Heart left ventricle (tissue), 11 donors: Measurements from ENCODE around the gene TMEM178B. TPM values are rescaled to one million over a fixed set of nuclear protein-coding genes. Genes with fewer than 3 reads are reported as not detected.

Experiments used
- polyA plus RNA-seq, 2 donors: library from polyadenylated mRNA; stranded (reverse); fragments of 200-250 nt; gene quantifications; one replicate each; pipeline ENCODE4 v1.2.3, GENCODE V29; 2013
- total RNA-seq, 9 donors: library from RNA; depleted of rRNA in 2 of 9; stranded (reverse); fragments of >200 nt in 2 of 9; fragmentation: NEBNext Ultra II Directional in 3 of 9; extraction: Animal tissue kit (Norgen Biotek cat#: 25700) in 3 of 9; gene quantifications; one replicate each; pipeline versions ENCODE4 v1.1.0 to v1.2.4, GENCODE V29; 2016 to 2023
- donor health status: ischemic (EF 13 %, LVEDD 7.1; RV severe dilation, severe dysfunction).
- donor health status: healthy with polysubstance abuse.
- donor health status: DM: no; HTN: yes; CAD: no.
- donor health status: DM: no; HTN: no; CAD: no.
- donor health status: ischemic (EF 25% LVEDD 5.7; RV mildly dilated, moderate dysfunction).
- donor health status: healthy.
- donor health status: DM: yes; HTN: yes; CAD: no.
- donor health status: PGD.
- donor health status: nonischemic (EF 23%, LVEDD 6.1; RV moderate dilation, normal function).

TMEM178B gene
- total and polyA plus RNA-seq, 11 donors, result 1.2 to 58.5 (median 19.0) TPM

Other genes starting within 250 kb of the TMEM178B start
- 10 to 100 TPM; 18.8 to 33.5 (median 25.6) TPM for gene BRAF, start 149.1 kb upstream of the TMEM178B start, total RNA-seq
- 1 to 10 TPM; 6.7 to 7.1 TPM for gene BRAF, start 149.1 kb upstream of the TMEM178B start, polyA plus RNA-seq
- 100 to 1,000 TPM in 6 of 9 donors, 10 to 100 TPM in 3; 43.7 to 137 (median 105) TPM for gene MRPS33, start 59.1 kb upstream of the TMEM178B start, total RNA-seq
- gene MRPS33, start 59.1 kb upstream of the TMEM178B start, polyA plus RNA-seq, result 100 to 1,000 TPM in 1 of 2 donors, 10 to 100 TPM in 1; 71.8 to 146 TPM